Esophagus muscularis mucosa (tissue), 4 donors: ENCODE measurements around the gene TNK1. TPM values are rescaled to one million over a fixed set of nuclear protein-coding genes. Genes with fewer than 3 reads are reported as not detected.
"Not testable (repeated sequence)": the region's sequence is repeated elsewhere in the genome, so short reads cannot be mapped to it uniquely, and the experiment has no call there.

Source experiments
- DNase-seq: peaks from one replicate; pipeline ENCODE4 v3.0.0-alpha.2; 2017; ENCODE audit errors: extremely low spot score
- H3K27ac ChIP-seq, 4 donors: fragments of 200-600 bp; sonication (generic); replicated peaks in 1 of 4; 1 replicate in 3 of 4; 2 replicates in 1 of 4; pipeline ENCODE4 v1.5.1; 2016 to 2019; ENCODE audit warnings: mild to moderate bottlenecking in 1 of 4
- H3K27me3 ChIP-seq, 4 donors: fragments of 200-600 bp; sonication (generic); one replicate each; pipeline versions ENCODE4 v1.5.1 to v1.6.0; 2016 to 2019
- H3K36me3 ChIP-seq, 4 donors: fragments of 200-600 bp; sonication (generic); one replicate each; pipeline ENCODE4 v1.5.1; 2016 to 2019
- H3K4me1 ChIP-seq, 4 donors: fragments of 200-600 bp; sonication (generic); one replicate each; pipeline ENCODE4 v1.5.1; 2016 to 2019
- H3K4me3 ChIP-seq, 4 donors: fragments of 200-600 bp; sonication (generic); 1 replicate in 2 of 4; 2 replicates in 2 of 4; pipeline ENCODE4 v1.5.1; 2016 to 2019; ENCODE audit warnings: mild to moderate bottlenecking in 4 of 4, moderate library complexity in 1 of 4
- H3K9me3 ChIP-seq, 4 donors: fragments of 200-600 bp; sonication (generic); 1 replicate in 3 of 4; 2 replicates in 1 of 4; pipeline ENCODE4 v1.5.1; 2016 to 2019
- EP300 ChIP-seq: sonication (generic); formaldehyde crosslinking; IDR thresholded peaks from one replicate; pipeline ENCODE4 v1.6.1; 2017; ENCODE audit warnings: antibody characterized with exemption
- POLR2A ChIP-seq: fragments of 450-650 bp; IDR thresholded peaks from one replicate; pipeline ENCODE4 v1.6.1; 2017; ENCODE audit warnings: antibody characterized with exemption, moderate library complexity, mild to moderate bottlenecking, low read depth
- POLR2AphosphoS5 ChIP-seq, 2 donors: sonication (generic); formaldehyde crosslinking; IDR thresholded peaks; one replicate each; pipeline ENCODE4 v1.6.1; 2017; ENCODE audit warnings: antibody characterized with exemption in 2 of 2
- WGBS: methylation state at CpG from one replicate; pipeline ENCODE4 v1.1.5; 2018; 5-methylcytosine and 5-hydroxymethylcytosine counted together
- intact Hi-C: fragments of 100-400 bp; cut with DNase I; formaldehyde crosslinking; loops from one replicate; pipeline ENCODE4 v1.15.1; 2023
- total RNA-seq, 4 donors: library from RNA; depleted of rRNA; stranded (reverse); fragments of >200 nt; gene quantifications; one replicate each; pipeline versions ENCODE4 v1.1.0 to v1.2.1, GENCODE V29; 2016
- TF ChIP-seq, protein P1 (sequence below), 3 experiments: fragments of 200-600 bp in 2 of 3; fragments of 450-650 bp in 1 of 3; sonication (generic) in 2 of 3; IDR thresholded peaks; one replicate each; pipeline ENCODE4 v1.5.1; 2017 to 2019; ENCODE audit warnings: antibody characterized with exemption in 3 of 3, mild to moderate bottlenecking in 2 of 3, moderate library complexity in 1 of 3

Gene TNK1
- total RNA-seq, 4 donors from 2014 or later: 2.9 to 7.5 (median 5.6) TPM

DNA sequence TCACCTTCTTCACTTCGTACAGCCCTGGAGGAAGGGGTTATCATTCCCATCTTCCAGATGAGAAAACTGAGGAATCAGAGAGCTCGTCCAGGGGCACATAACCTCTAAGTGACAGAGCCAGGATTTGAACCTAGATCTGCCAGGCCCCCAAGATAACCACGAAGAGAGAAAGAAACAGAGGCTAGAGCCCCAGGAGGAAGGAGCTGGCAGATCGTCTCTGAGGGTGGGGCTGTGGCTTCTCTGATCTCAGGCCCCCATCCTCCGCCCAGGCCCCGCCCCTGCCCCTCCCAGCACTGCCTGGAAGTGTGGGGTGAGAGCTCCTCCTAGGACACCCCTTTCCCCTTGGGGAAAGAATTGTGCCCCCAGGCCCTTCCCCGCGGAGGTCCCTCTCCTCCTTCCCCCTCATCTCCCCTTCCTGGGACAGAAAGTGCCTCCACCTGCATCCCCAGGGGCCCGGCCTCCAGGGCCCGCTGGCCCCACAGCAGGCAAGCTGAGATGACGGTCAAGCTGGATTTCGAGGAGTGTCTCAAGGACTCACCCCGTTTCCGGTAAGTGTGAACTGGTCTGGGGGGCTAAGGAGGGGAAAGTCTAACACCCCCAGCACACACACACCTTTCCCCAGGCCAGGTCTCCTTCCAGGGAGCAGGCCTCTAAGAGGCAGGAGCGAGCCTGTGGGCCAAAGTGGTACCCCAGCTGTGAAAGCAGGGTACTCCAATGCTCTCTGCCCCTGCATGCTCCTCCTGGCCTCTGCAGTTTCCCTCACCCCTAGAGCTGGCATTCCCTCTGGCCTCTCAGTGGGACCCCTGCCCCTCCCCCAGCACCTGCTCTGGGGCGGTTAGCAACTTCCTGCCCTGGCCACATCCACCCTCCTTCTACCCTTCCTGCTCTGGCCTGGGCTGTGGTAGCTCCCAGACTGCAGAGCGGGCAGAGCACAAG lies 44.4 kb upstream of the TNK1 start, which contains the start of gene ACAP1:
ACAP1 (plus strand) TSS at position 290 of the 936 bp plus-strand sequence; CDS start at position 496, 206 bp downstream.
- intact Hi-C loops: loop anchor here (2.0 kb wide), 1 partner anchor 60 kb away; no protein-coding TSS in a partner anchor
- Histone ChIP-seq H3K4me1 (no peaks in the 10 kb centered on the region), H3K36me3 (no peaks in the 10 kb centered on the region), H3K4me3 (peak within 1 kb of the TSS; percentile 14 to 41 (median 15)), H3K27ac (no peak within 1 kb of the TSS), H3K27me3 (peaks cover 0 to 82% (median 9%) of the 10 kb centered on the region in 4 donors), H3K9me3 (no peaks in the 10 kb centered on the region)
- TF ChIP-seq POLR2A: no peak
- TF ChIP-seq EP300: no peak
- no peak for TF ChIP-seq POLR2AphosphoS5 (IDR thresholded peaks at IDR 0.05)
- TF ChIP-seq, protein P1, sequence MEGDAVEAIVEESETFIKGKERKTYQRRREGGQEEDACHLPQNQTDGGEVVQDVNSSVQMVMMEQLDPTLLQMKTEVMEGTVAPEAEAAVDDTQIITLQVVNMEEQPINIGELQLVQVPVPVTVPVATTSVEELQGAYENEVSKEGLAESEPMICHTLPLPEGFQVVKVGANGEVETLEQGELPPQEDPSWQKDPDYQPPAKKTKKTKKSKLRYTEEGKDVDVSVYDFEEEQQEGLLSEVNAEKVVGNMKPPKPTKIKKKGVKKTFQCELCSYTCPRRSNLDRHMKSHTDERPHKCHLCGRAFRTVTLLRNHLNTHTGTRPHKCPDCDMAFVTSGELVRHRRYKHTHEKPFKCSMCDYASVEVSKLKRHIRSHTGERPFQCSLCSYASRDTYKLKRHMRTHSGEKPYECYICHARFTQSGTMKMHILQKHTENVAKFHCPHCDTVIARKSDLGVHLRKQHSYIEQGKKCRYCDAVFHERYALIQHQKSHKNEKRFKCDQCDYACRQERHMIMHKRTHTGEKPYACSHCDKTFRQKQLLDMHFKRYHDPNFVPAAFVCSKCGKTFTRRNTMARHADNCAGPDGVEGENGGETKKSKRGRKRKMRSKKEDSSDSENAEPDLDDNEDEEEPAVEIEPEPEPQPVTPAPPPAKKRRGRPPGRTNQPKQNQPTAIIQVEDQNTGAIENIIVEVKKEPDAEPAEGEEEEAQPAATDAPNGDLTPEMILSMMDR (IDR thresholded peaks at IDR 0.05): no peak
- DNase-seq: no peak
- WGBS: 39% methylated on average over 10 of the region's 17 CpGs

DNA sequence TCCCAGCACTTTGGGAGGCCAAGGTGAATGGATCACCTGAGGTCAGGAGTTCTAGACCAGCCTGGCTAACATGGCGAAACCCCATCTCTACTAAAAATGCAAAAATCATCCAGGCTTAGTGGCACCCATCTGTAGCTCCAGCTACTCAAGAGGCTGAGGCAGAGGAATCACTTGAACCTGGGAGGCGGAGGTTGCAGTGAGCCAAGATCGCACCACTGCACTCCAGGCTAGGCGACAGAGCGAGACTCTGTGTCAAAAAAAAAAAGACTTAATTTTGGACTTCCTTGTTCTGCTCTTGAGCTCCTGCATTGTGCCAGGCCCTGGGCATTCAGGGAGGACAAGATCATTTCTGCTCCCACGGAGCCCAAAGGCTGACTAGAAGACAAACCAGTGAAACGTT lies 43.3 kb upstream of the TNK1 start:
- peaks cover 0 to 90% (median 11%) of the 10 kb centered on the region in 4 donors for H3K27me3 ChIP-seq
- DNase-seq, H3K9me3 ChIP-seq, H3K36me3 ChIP-seq, H3K4me1 ChIP-seq, H3K27ac ChIP-seq, H3K4me3 ChIP-seq: not testable (repeated sequence)
- 84% methylated on average over 5 of the region's 7 CpGs for WGBS
- intact Hi-C loops: loop anchor here (2.0 kb wide), 1 partner anchor 61 kb away; no protein-coding TSS in a partner anchor

DNA sequence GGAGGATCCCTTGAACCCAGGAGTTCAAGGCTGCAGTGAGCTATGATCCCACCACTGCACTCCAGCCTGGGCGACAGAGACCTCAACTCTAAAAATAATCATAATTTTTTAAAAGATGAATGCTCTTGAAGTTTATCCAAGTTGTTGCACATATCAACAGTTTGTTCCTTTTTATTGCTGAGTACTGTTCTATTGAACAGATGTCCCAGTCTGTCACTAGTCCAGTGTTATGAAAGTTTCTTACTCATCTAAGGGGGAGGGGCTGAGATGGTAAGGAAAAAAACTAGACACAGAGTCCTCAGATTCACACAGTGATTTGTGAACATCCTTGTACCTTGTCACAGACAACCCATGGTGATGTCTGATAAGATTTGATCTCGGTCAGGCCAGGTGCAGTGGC lies 40.7 kb upstream of the TNK1 start:
- DNase-seq: no peak
- no peak overlapping the region for H3K27ac ChIP-seq
- no peaks in the 10 kb centered on the region for H3K4me1 ChIP-seq
- peaks cover 0 to 78% (median 11%) of the 10 kb centered on the region in 4 donors for H3K27me3 ChIP-seq
- intact Hi-C loops: no loop called here
- H3K9me3 ChIP-seq: no peaks in the 10 kb centered on the region
- no peak overlapping the region for H3K4me3 ChIP-seq
- 95% methylated on average over 2 of the region's 2 CpGs for WGBS
- no peak for TF ChIP-seq POLR2A
- no peaks in the 10 kb centered on the region for H3K36me3 ChIP-seq

GRCh38 chr17:7341842-7342241 lies 39.0 kb upstream of the TNK1 start:
- intact Hi-C loops: no loop called here

DNA sequence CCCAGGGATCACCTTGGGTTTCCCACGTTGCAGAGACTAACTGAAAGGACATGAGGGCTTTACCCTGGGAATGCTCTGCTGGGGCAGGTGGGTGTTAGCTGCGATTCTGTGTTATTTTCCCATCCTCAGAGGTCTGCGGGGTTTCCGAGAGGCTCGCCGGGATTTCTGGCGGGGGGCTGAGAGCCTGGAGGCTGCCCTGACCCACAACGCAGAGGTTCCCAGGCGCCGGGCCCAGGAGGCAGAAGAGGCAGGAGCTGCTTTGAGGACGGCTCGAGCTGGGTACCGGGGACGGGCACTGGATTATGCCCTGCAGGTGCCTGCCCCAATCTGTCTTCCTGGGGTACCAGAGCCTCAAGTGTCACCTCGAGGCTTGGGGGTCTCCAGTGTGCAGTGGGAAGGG lies 37.6 kb upstream of the TNK1 start:
- WGBS: 79% methylated on average over 6 of the region's 15 CpGs
- intact Hi-C loops: no loop called here

More at GRCh38 chr17:7341842-7342241, 39.0 kb upstream of the TNK1 start:
- H3K27me3 ChIP-seq: peaks cover 0 to 62% (median 4%) of the 10 kb centered on the region in 4 donors
- 91% methylated on average over 13 of the region's 13 CpGs for WGBS
- no peaks in the 10 kb centered on the region for H3K36me3 ChIP-seq
- TF ChIP-seq EP300 (no peak), POLR2A (no peak), POLR2AphosphoS5 (IDR thresholded peaks at IDR 0.05) (no peak)
- TF ChIP-seq, protein P1 (IDR thresholded peaks at IDR 0.05): no peak
- no peak overlapping the region for H3K27ac ChIP-seq
- H3K4me3 ChIP-seq: no peak overlapping the region
- no peaks in the 10 kb centered on the region for H3K9me3 ChIP-seq
- DNase-seq: no peak
- H3K4me1 ChIP-seq: peaks cover 0 to 4% (median 0%) of the 10 kb centered on the region in 4 donors

More for the DNA sequence above, 37.6 kb upstream of the TNK1 start:
- TF ChIP-seq, protein P1 (IDR thresholded peaks at IDR 0.05): no peak
- TF ChIP-seq POLR2AphosphoS5 (IDR thresholded peaks at IDR 0.05): no peak
- no peak for TF ChIP-seq POLR2A
- Histone ChIP-seq H3K27ac (no peak overlapping the region), H3K9me3 (no peaks in the 10 kb centered on the region), H3K4me3 (no peak overlapping the region), H3K27me3 (peaks cover 0 to 48% (median 4%) of the 10 kb centered on the region in 4 donors), H3K36me3 (no peaks in the 10 kb centered on the region), H3K4me1 (peaks cover 0 to 6% (median 1%) of the 10 kb centered on the region in 4 donors)
- no peak for DNase-seq
